Smooth muscle cell (in vitro differentiated cells): ENCODE results near the gene PDS5B. TPM values are rescaled to one million over a fixed set of nuclear protein-coding genes. Genes with fewer than 3 reads are reported as not detected.

Experiments
- DNase-seq: peaks from one replicate; lab custom pipeline; 2025; ENCODE audit not compliant: unreplicated experiment; lab: John Stamatoyannopoulos, UW
- H2AFZ ChIP-seq: fragments of 200-600 bp; sonication (generic); 2 replicates; pipeline ENCODE4 v1.6.0; 2016; ENCODE audit warnings: antibody characterized with exemption, low read depth, mild to moderate bottlenecking
- H3F3A ChIP-seq: fragments of 200-600 bp; sonication (generic); 2 replicates; pipeline ENCODE4 v1.6.0; 2017; ENCODE audit warnings: antibody characterized with exemption, low read depth
- H3K27ac ChIP-seq: fragments of 200-600 bp; sonication (generic); 2 replicates; pipeline ENCODE4 v1.5.1; 2016; ENCODE audit warnings: low read depth, mild to moderate bottlenecking
- H3K27me3 ChIP-seq: fragments of 200-600 bp; sonication (generic); 2 replicates; pipeline ENCODE4 v1.6.1; 2016; ENCODE audit warnings: low read depth, mild to moderate bottlenecking
- H3K36me3 ChIP-seq: fragments of 200-600 bp; sonication (generic); 2 replicates; pipeline ENCODE4 v1.5.1; 2016; ENCODE audit warnings: low read depth
- H3K4me1 ChIP-seq: fragments of 200-600 bp; sonication (generic); 2 replicates; pipeline ENCODE4 v1.5.1; 2016; ENCODE audit warnings: low read depth
- H3K4me2 ChIP-seq: fragments of 200-600 bp; sonication (generic); 2 replicates; pipeline ENCODE4 v1.6.0; 2016; ENCODE audit warnings: mild to moderate bottlenecking
- H3K4me3 ChIP-seq: fragments of 200-600 bp; sonication (generic); 2 replicates; pipeline ENCODE4 v1.5.1; 2016; ENCODE audit warnings: mild to moderate bottlenecking
- H3K79me2 ChIP-seq: fragments of 200-600 bp; sonication (generic); 2 replicates; pipeline ENCODE4 v1.6.0; 2016; ENCODE audit warnings: low read depth, mild to moderate bottlenecking
- H3K9ac ChIP-seq: fragments of 200-600 bp; sonication (generic); 2 replicates; pipeline ENCODE4 v1.6.0; 2016; ENCODE audit warnings: low read depth
- H3K9me3 ChIP-seq: fragments of 200-600 bp; sonication (generic); replicated peaks from 2 replicates; pipeline ENCODE4 v1.5.1; 2016; ENCODE audit warnings: low read depth
- H4K20me1 ChIP-seq: fragments of 200-600 bp; sonication (generic); 2 replicates; pipeline ENCODE4 v1.6.0; 2016; ENCODE audit warnings: low read depth
- WGBS: methylation state at CpG from one replicate; pipeline ENCODE4 v1.1.7; 2016; ENCODE audit warnings: low lambda C conversion rate; 5-methylcytosine and 5-hydroxymethylcytosine counted together
- polyA plus RNA-seq: library from polyadenylated mRNA; unstranded; fragments of >200 nt; fragmentation: Nextera tagmentation; extraction: Ambion mirVana; gene quantifications from 2 replicates; pipeline ENCODE4 v1.2.1, GENCODE V29; 2016
- total RNA-seq: library from RNA; depleted of rRNA; stranded (reverse); fragments of >200 nt; gene quantifications from 2 replicates; pipeline ENCODE4 v1.2.3, GENCODE V29; 2014
- TF ChIP-seq, protein P1 (sequence below): fragments of 200-600 bp; sonication (generic); IDR thresholded peaks from 2 replicates; pipeline ENCODE4 v1.5.1; 2017; ENCODE audit warnings: borderline replicate concordance, mild to moderate bottlenecking, antibody characterized with exemption; ENCODE audit not compliant: insufficient read depth, poor library complexity, severe bottlenecking

PDS5B gene
- total and polyA plus RNA-seq, 2 experiments from 2014 or later, result 20.5 to 38.9 TPM

DNA sequence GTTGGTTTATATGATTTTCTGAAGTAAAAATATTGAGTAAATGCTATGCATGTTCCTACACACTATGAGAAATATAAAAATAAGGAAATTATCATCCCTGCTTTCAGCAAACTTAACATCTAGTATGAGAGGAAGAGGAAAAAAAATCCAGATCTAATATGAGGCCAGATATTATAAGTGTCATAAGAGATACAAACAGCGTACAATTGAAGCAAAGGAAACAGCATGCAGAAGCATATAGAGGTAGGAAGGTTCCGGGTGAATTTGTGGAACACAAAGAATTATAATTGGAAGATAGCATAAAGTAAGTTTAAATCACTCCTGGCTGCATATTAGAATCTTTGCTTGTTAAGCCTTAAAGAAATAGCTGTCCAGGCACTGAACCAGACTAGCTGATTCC, 88.3 kb downstream of the PDS5B start:
- TF ChIP-seq, protein P1, sequence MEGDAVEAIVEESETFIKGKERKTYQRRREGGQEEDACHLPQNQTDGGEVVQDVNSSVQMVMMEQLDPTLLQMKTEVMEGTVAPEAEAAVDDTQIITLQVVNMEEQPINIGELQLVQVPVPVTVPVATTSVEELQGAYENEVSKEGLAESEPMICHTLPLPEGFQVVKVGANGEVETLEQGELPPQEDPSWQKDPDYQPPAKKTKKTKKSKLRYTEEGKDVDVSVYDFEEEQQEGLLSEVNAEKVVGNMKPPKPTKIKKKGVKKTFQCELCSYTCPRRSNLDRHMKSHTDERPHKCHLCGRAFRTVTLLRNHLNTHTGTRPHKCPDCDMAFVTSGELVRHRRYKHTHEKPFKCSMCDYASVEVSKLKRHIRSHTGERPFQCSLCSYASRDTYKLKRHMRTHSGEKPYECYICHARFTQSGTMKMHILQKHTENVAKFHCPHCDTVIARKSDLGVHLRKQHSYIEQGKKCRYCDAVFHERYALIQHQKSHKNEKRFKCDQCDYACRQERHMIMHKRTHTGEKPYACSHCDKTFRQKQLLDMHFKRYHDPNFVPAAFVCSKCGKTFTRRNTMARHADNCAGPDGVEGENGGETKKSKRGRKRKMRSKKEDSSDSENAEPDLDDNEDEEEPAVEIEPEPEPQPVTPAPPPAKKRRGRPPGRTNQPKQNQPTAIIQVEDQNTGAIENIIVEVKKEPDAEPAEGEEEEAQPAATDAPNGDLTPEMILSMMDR, result no peak
- H3F3A ChIP-seq, result no peaks in the 10 kb centered on the region
- no peak overlapping the region for H2AFZ ChIP-seq
- no peak overlapping the region for H3K27ac ChIP-seq
- no peaks in the 10 kb centered on the region for H3K9me3 ChIP-seq
- DNase-seq, result no peak
- H3K4me2 ChIP-seq, result no peak overlapping the region
- 96% methylated on average over 2 of the region's 2 CpGs for WGBS
- H3K79me2 ChIP-seq, result no peaks in the 10 kb centered on the region
- peaks cover 38% of the 10 kb centered on the region for H3K36me3 ChIP-seq
- no peak overlapping the region for H3K4me3 ChIP-seq
- no peak overlapping the region for H3K9ac ChIP-seq
- H3K4me1 ChIP-seq, result no peaks in the 10 kb centered on the region
- H3K27me3 ChIP-seq, result no peaks in the 10 kb centered on the region
- H4K20me1 ChIP-seq, result no peaks in the 10 kb centered on the region

DNA sequence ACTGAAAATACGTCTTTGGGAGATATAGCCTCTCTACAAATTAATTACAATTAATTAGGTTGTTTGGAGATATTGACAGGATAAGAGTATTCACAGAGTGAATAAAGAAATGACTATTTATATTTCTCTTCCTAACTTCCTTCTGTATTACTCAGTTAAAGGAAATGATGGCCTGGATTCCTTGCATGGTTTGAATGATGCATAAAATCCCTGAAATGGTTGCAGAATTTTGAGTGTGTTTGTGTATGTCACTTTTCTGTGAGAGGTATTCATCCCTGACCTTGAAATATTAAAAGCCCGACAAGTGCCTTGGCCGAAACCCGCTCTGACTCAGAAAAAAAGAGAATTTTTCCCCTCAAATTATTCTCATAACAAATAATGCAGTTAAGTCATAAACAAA, 90.0 kb downstream of the PDS5B start:
- 97% methylated on average over 4 of the region's 4 CpGs for WGBS
- no peak for DNase-seq
- no peak overlapping the region for H2AFZ ChIP-seq
- no peaks in the 10 kb centered on the region for H3K4me1 ChIP-seq
- peaks cover 2% of the 10 kb centered on the region for H3K79me2 ChIP-seq
- TF ChIP-seq, protein P1, result no peak
- H3K36me3 ChIP-seq, result peaks cover 38% of the 10 kb centered on the region
- no peaks in the 10 kb centered on the region for H4K20me1 ChIP-seq
- H3K4me2 ChIP-seq, result no peak overlapping the region
- no peak overlapping the region for H3K4me3 ChIP-seq
- H3K9me3 ChIP-seq, result no peaks in the 10 kb centered on the region
- H3K27me3 ChIP-seq, result no peaks in the 10 kb centered on the region
- H3K27ac ChIP-seq, result no peak overlapping the region
- H3K9ac ChIP-seq, result no peak overlapping the region
- no peaks in the 10 kb centered on the region for H3F3A ChIP-seq

DNA sequence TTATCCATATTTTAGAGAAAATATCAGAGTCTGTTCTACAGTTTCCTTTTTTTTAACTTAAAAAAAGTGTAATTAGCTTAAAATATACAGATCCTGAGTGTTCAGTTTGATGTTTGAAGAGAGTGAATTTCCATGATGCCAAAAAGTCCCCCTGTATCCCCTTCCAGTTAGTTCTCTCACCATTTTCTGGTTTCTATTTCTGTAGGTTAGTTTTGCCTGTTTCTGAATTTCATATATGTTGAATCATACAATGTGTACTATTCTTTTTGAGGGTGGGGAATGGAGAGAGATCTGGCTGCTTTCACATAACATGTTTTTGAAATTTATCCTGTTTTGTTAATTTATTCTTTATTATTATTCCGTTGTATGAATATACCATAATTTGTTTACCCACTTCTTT, 95.9 kb downstream of the PDS5B start:
- TF ChIP-seq, protein P1, result no peak
- H3K36me3 ChIP-seq, result peaks cover 15% of the 10 kb centered on the region
- WGBS, result 94% methylated on average over 1 of the region's 1 CpG
- no peak overlapping the region for H3K9ac ChIP-seq
- no peak overlapping the region for H3K4me3 ChIP-seq
- H3K4me1 ChIP-seq, result no peaks in the 10 kb centered on the region
- H2AFZ ChIP-seq, result no peak overlapping the region
- H3F3A ChIP-seq, result no peaks in the 10 kb centered on the region
- no peak overlapping the region for H3K4me2 ChIP-seq
- no peak for DNase-seq
- no peaks in the 10 kb centered on the region for H4K20me1 ChIP-seq
- H3K27me3 ChIP-seq, result no peaks in the 10 kb centered on the region
- peaks cover 2% of the 10 kb centered on the region for H3K79me2 ChIP-seq
- no peaks in the 10 kb centered on the region for H3K9me3 ChIP-seq
- H3K27ac ChIP-seq, result peak overlapping the region; percentile 19

DNA sequence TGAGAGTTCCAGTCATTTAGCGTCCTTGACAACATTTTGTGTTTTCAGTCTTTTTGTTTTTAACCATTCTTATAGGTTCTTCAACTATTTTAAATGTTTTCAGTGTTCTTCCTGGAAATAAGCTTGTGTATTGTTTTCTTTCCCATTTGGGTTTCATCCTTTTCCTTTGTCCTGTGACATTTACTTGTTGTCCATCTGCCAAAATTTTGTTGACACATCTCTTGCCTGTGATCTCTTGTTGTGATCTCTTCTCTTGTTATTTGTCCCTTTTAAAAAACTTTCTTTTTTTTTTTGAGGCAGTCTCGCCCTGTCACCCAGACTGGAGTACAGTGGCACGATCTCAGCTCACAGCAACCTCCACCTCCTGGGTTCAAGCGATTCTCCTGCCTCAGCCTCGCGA, 96.5 kb downstream of the PDS5B start:
- Histone ChIP-seq H3K27me3 (no peaks in the 10 kb centered on the region), H3F3A (no peaks in the 10 kb centered on the region), H3K4me1 (no peaks in the 10 kb centered on the region), H2AFZ (no peak overlapping the region), H3K9ac (no peak overlapping the region), H3K27ac (no peak overlapping the region), H3K79me2 (peaks cover 2% of the 10 kb centered on the region), H4K20me1 (no peaks in the 10 kb centered on the region), H3K9me3 (no peaks in the 10 kb centered on the region), H3K36me3 (peaks cover 18% of the 10 kb centered on the region), H3K4me3 (no peak overlapping the region), H3K4me2 (no peak overlapping the region)
- 99% methylated on average over 6 of the region's 6 CpGs for WGBS
- TF ChIP-seq, protein P1, result no peak
- DNase-seq, result no peak
